Gastrocnemius medialis (tissue), 4 donors: ENCODE data around the gene MON2.

Experiments
- CTCF ChIP-seq, 5 experiments: fragments of 450-650 bp in 3 of 5; fragments of 200-600 bp in 2 of 5; sonication (generic) in 2 of 5; IDR thresholded peaks in 4 of 5; conservative IDR thresholded peaks in 1 of 5; 1 replicate in 4 of 5; 2 replicates in 1 of 5; pipeline ENCODE4 v1.5.1; 2016 to 2019; ENCODE audit warnings: antibody characterized with exemption in 5 of 5, mild to moderate bottlenecking in 3 of 5, moderate library complexity in 3 of 5
- POLR2A ChIP-seq, 2 donors: fragments of 450-650 bp; IDR thresholded peaks; one replicate each; pipeline ENCODE4 v1.6.1; 2017; ENCODE audit warnings: antibody characterized with exemption in 2 of 2, mild to moderate bottlenecking in 2 of 2, moderate library complexity in 2 of 2

- TF ChIP-seq CTCF (IDR thresholded peaks at IDR 0.05 in 4 of 5, conservative IDR thresholded peaks at IDR 0.05 in 1 of 5) (no peak), POLR2A (IDR thresholded peaks at IDR 0.05) (no peak)
These were observed 176.9 kb downstream of the MON2 start for GRCh38 chr12:62643486-62643885.
